ENCODE measurements around the gene UBA6.

- no peak for TF ChIP-seq CTCF (IDR thresholded peaks at IDR 0.05)
- no peak for TF ChIP-seq ZFX (IDR thresholded peaks at IDR 0.05; ENCODE audit: borderline replicate concordance)
Observed at GRCh38 chr4:67603310-67604028, 97.5 kb downstream of the UBA6 start.
